Stimulated activated CD4-positive, alpha-beta T cell treated with anti-CD3 and anti-CD28 coated beads, Interleukin-1b, Interleukin-23, amount 100 ng/mL, for 1 hour (primary cell): ENCODE results near the gene NSUN3.
"Not testable (repeated sequence)": the region's sequence is repeated elsewhere in the genome, so short reads cannot be mapped to it uniquely, and the experiment has no call there.

Source experiments
- DNase-seq, 2 donors: peaks; one replicate each; pipeline ENCODE4 v3.0.0-alpha.2; 2020; ENCODE audit warnings: low read depth in 2 of 2

NSUN3 gene

DNA sequence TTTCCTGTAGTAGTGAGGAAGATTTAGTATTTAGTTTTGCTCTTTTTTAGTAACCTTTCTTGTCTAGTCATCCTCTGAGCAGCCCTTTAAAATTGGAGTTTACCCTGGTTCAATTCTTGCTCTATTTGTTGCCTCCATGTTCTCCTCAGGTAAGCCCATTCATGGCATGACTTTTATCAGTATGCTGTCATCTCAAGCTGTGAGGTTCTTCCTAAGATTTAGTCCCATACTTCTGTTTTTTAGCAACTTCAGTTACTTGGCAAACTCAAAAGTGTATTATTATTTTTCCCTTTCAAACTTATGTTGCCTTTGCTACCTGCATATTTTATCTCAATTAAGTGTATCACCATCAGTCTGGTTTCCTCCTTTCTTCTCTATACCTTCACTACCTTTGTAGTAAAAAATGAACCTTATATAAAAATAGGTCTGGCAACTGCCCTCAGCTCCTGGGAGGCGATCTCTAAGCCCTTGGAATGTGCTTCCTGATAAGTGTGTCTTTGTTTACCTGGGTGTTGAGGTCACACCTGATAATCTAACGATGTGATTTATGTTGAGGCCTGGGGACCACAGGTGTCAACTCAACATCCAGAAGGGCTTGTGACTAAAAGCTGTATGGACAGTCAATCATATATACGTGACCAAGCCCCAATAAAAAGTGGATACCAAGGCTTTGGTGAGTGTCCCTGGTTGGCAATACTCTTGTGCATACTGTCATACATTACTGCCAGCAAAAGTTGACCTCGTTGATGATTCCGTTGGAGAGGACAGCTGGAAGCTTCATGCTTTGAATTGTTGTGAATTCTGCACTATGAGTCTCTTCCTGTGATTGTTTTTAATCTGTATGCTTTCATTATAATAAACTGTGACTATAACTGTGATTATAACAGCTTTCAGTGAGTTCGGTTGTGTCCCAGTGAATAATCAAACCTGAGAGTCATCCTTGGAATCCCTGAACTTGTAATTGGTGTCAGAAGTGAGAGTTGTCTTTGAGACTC is 3.9 kb downstream of the NSUN3 start:
- no peak for DNase-seq

DNA sequence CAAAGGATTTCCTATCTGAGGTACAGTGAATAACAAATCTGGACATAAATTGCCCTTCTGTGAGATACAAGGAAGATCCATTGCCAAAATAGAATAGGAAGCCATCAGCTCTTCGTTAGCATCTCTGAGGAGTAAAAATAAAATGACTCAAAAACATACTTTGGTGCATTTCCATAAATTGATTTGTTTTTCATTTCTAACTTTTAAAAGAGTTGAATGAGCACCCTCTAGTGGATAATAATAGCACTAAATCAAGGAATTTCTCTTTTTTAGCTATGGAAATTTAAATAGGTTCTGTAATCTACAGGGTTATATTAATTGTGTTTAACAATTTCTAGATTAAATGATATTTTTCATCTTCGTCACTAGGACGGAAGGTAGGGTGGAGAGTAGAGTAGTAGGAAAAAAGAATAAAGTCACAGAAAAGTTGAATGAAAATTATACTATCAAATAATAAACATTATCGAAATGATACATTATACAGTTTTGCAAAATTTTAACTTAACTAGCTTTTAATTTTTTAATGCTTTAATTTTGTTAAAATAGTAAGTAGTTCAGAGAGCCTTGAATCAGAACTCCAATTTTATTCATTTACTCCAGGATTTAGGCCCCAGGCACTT is 6.4 kb downstream of the NSUN3 start:
- no peak for DNase-seq

DNA sequence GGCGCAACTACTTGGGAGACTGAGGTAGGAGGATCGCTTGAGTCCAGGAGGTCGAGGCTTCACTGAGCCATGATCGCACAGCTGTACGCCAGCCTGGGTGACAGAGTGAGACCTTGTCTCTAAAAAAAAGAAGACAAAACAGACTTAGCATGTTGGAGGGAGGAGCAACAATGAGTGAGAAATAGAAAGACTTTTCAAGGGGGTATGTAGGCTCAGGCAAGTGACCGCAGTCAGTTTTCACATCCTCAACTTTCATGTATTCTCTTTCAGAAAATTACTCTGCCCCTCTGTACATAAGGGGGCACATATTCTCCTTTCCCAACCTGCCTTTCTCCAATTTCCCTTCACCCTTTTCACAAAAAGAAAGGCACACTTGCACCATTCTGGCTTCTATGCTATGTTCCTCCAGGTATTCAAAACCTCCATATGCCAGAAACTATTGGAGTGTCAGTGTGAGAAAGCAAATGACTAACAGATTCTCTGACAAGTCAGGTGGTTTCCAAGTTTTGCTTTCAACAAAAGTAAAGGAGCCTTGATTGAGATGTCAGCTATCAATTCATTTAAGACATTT is 7.6 kb downstream of the NSUN3 start:
- DNase-seq, result no peak

DNA sequence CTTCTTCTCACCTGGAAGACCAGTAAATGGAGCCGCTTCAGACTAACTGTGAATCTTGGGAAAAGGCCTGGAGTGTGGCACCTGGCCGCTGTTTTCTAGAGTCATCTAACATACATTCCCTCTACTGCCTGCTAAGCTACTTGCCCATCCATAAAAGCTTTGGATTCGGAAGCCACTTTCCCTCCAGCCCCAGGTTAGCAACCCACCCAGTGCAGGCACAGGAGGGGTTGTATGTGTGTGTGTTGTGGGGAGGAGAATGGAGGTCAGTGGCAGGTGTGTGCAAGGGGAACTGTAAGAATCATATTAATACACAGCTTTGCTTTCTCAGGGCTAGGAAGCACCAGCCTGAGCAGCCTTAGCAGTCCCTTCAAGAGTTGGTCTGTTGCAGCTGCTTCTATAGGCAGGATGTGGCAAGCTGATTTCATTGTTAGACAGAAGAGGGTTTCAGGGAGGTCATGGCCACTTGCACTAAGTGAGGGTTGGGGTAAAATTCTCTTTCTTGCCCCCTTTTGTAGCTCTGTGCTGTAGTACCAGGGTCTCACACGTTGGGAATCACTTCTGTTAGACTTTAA is 8.9 kb downstream of the NSUN3 start:
- no peak for DNase-seq

DNA sequence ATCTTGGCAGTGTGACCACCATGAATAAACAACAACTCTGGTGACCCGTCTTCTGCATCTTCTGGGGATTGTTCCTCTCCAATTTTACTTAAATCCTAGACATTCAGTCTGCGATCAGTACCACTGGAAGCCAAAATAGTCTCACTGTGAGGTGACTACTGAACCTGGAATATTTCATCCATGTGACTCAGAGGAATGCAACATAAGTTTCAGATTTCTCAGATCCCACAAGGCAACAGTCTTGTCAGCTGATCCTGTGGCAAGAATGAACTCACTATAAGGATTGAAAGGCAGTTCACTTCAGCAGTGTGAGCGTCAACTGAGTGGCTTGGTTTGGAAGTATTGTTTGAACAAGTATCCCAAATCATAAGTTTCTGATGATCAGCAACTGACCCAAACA is 13.2 kb downstream of the NSUN3 start:
- DNase-seq, result no peak

DNA sequence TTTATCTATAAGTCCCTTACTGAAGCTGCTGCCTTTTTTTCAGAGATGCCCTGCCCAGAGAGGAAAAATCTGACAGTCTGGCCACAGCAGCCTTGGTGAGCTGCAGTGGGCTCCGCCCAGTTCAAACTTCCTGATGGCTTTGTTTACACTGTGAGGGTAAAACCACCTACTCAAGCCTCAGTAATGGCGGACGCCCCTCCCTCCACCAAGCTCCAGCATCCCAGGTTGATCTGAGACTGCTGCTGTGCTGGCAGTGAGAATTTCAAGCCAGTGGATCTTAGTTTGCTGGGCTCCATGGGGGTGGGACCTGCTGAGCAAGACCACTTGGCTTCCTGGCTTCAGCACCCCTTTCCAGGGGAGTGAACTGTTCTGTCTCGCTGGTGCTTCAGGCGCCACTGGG is 17.7 kb downstream of the NSUN3 start:
- not testable (repeated sequence) for DNase-seq

DNA sequence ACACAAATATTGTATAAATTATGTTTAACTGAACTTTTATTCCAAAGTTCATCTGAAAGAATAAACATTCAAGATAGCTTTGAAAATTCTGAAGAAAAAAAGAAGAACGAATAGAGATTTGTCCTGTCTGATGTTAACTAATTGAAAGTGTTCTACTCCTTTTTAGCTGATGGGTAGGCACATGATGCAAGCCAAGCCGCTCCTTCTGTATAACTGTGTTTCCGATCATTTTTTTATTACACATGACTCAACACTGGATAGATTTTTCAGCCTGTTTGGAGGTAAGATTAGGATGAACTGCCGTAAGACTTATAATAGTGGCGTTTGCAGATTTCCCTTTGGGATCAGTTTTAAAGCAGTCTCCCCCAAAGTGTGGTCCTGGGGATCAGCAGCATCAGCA is 19.0 kb downstream of the NSUN3 start:
- no peak for DNase-seq

DNA sequence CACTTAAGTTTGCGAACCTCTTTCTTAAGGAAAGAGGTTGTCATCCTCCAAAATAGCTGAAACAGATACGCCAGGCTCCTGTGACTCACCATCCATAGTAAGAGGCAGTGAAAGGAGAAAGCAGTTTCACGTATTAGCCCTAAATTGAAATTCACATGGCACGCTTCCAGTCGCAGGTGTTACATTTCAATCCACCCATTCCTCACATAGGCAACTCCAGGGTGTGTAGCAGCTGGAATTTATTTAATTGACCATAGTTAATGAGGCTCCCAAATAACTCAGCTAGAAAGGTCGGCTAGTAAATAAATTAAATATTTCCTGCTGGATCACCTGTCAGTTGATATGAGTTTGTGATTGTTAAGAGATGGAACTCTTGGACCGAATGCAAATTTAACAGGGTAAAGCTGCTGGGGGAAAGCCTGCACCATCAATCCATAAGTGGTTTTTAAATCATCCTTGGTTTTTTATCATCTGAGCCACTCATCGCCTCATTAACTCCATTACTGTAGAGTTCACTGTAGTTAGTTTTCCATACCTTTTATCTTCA is 19.6 kb downstream of the NSUN3 start:
- DNase-seq, result no peak

DNA sequence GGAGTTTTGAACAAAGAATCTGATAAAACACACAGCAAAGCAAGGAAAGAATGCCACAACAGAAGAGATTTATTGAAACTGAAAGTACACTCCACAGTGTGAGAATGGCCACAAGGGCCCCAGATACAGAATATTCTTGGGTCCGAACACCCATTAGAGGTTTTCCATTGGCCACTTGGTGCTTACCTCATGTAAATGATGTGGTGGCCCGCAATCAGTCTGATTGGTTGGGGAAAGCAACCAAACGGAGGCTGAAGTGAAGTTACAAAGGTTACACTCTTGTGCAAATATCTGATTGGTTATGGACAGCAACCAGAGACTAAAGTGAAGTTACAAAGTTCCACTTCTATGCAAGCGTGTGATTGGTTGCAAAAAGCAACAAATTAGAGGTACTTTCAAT is 20.4 kb downstream of the NSUN3 start:
- no peak for DNase-seq

DNA sequence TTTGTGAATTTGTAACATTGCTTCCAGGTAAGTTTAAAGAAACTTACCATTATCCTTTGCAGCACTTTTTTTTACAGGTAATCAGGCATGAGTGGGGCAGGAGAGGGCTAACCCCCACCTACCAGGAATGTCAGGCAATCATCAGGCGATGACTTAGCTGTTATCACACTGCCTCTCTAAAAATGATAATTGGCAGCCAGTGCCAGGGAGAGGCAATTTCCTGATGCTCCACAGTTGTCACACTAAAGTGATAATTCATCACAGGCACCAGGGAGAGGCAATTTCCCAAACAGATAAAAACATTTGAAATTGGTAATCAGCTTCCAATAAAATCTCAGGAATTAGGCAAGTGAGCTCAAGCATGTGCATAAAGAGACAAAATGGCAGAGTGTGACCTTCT is 26.3 kb downstream of the NSUN3 start:
- DNase-seq, result no peak

DNA sequence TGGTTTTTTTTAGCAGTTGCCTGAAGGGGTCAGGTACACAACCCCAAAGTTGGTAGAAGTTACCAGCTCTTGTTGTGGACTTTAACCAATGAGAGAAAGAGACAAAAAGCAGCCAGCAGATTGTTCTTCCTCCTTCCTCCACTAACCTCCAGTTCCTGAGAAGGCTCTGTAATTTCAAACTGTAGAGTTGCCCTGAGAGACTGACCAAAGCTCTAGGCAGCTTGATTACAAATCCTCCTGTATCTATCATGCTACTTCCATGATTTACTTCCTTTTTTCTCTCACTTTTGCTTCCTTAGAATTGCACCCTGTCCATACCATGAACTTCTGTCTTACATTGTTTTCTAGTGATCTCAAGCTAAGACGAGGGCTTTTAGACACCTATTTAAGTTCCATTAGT is 29.2 kb downstream of the NSUN3 start:
- no peak for DNase-seq

DNA sequence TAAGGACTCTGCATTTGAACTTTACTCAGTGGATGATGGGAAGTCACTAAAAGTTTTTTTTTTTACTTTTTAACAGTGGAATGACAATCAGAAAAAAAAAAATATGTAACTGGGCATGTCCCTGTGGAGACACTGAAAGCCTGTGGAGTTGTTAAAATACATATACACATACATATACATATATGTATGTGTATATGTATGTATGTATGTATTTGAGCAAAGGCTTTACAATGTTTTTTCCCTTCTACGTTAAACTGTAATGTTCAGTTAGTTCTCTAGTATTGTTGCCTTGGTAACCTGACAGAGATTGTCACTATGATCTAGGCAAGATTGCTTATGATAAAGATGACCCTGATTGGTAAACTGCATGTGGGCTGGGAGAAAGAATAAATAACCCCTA is 30.3 kb downstream of the NSUN3 start:
- no peak for DNase-seq

DNA sequence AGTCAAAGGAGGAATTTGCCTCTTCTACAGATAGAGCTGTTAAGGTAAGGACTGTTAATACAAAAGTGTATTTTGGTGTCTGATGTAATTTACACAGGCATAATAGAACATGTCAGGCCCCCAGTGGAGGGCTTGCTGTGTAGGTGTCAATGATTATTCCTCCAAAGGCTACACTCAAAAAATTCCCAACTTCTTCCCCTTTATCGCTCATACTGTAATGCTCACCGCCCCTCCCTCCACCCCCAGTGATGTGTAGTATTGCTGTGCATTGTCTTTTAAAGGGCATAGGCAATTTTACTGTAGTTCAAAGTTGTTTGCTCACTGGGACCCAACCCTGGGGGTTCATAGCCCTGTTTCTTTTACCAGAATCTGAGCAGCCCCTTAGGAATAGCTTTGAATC is 32.2 kb downstream of the NSUN3 start:
- DNase-seq, result no peak

DNA sequence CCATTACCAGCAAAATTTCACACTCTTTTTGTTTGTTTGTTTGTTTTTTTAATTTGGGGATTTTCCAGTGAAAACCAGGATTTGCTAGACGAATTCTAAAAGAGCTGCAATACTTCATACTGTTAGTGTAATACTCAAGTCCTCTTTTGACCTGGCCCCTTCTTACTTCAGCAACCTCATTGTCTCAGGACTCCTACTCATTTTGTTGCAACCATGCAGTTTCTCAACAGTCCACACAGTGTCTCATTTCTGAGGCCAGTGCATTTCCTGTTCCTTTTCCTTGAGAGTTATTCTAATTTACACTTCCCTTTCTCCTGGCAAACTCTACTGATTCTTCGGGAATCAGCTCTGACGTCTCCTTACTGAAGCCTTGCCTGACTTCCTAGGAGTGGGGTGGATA is 35.6 kb downstream of the NSUN3 start:
- no peak for DNase-seq

DNA sequence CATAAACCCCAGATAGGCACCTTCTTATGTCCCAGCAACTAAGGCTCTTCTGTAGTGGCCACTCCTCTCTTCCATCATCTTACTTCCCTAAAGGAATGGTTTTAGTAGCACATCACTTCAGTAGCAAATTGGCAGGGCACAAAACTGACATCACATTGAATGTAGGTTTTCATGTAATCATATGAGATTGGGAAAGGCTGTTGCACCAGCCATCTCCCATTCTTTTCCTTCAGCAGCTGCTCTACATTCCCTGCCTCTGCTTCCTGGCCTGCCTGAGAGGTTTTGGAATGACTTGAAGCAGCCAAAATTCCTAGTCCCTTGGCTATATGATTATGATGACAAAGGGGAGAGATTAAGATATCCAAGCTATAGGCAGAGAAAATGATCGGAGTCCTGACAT is 36.5 kb downstream of the NSUN3 start:
- DNase-seq, result no peak

DNA sequence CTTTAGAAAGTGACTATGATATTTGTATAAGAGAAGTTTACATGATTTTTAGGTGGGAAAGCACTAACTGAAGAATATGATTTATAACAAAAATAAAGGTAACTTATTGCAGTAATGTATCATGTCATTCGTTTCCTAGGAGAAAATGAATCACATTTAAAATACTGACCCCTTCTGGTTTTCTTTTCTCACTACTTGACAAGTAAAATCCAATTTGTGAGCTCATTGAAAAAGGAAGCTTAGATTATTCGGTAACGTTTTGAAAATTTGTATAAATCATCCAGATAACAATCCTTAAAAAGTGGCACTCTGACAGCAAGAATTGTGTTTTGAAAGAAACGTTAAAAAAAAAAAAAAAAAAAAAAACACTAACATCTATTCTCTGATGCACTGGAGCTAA is 39.0 kb downstream of the NSUN3 start:
- no peak for DNase-seq

DNA sequence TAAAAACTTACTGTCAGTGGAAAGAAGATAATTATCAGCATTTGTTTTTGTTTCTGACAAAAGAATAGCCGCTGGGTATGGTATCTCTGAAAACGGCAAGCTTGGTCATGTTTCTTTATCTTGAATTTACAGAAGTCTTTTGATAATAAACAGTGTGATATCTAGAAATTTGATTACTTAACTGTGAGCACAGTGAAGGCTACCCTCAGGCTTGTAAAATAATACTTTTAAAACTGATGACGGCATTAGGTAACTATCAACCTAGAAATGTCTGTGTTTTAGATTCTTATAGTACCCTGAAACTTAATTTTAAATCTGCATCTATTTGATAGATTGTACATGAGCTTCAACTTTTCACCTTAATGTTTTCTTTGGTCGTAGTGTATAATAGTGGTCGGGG is 43.4 kb downstream of the NSUN3 start:
- no peak for DNase-seq

DNA sequence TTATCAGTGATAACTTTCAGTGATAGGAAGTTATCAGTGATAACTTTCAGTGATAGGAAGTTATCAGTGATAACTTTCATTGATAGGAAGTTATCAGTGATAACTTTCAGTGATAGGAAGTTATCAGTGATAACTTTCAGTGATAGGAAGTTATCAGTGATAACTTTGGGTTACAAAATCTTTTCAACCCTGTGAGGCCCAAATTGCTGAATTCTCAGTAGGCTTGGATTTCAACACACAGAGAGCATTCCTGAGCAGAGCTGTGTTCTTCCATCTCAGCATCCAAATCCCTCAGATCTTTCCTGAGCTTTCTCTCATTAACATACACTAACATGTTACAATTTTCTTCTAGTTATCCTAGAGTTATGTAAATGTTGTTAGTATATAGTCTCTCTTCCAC is 47.4 kb downstream of the NSUN3 start:
- DNase-seq, result not testable (repeated sequence)

DNA sequence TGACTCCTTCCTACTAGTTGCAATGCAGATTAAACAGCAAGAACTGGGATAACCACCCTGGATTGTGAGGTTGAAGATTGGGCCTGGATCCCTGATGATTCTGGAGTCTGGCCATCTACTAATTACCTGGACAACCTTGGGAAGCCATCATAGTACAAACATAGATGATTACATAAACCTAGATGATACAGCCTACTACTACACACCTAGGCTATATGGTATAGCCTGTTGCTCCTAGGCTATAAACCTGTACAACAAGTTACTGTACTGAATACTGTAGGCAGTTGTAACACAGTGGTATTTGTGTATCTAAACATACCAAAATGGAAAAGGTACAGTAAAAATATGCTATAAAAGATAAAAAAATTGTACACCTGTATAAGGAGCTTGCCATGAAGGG is 48.0 kb downstream of the NSUN3 start:
- DNase-seq, result no peak

DNA sequence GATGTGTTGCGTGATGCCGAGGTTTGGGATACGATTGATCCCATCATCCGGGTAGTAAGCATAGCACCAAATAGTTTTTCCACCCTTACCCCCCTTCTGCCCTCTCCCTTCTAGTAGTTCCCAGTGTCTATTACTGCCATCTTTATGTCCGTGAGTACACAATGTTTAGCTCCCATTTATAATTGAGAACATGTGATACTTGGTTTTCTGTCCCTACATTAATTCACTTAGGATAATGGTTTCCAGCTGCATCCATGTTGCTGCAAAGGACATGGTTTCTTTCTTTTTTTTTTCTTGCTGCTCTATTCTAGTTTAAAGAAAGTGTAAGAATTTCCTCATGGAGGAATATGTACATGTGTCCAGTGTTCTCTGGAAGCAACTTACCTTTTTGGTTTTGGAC is 51.8 kb downstream of the NSUN3 start:
- no peak for DNase-seq

DNA sequence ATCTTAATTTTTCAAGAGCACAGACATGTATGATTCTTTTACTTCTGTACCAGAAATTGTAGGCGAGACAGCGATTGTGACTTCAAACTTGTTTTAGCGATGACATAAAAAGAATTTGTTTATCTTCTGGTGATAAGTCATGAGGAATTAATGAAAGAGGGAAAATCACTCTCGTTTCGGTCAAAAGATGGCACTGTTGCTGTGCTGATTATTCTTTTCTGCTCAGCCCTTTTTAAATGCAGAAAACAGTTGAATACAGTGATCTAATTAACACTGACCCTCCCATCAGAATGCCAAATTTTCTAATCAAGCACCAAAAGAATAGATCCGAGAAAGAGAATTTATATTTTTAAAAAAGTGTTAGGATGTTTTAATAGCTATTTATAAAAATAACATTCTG is 52.6 kb downstream of the NSUN3 start:
- no peak for DNase-seq

DNA sequence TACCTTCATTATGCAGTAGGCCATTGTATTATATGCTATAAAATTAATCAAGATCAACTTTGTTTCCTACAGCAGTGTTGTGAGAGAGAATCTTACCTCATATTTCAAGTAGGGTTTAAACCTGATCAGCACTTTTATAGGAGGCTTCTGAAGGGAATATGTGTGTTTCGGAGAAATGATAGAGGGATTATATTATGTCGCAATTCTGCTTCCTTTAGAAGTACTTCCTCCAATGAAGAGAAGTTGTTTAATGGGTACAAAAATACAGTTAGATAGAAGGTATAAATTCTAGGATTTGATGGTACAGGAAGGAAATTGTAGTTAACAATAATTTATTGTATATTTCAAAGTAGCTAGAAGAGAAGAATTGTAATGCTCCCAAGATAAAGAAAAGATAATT is 54.9 kb downstream of the NSUN3 start:
- DNase-seq, result no peak
